Right cardiac atrium (tissue), 5 donors: ENCODE data around the gene SLC2A5. TPM values are rescaled to one million over a fixed set of nuclear protein-coding genes. Genes with fewer than 3 reads are reported as not detected.
A peak's percentile ranks its signal among the peaks of the same experiment; 100 is the strongest.

Experiments used
- ATAC-seq, 2 donors: fragments of 200-7000 bp; cut with Tn5 transposase; one replicate each; pipeline versions ENCODE4 v1.8.0 to v1.9.1; 2020; ENCODE audit warnings: moderate library complexity in 2 of 2, mild to moderate bottlenecking in 1 of 2
- DNase-seq, 3 donors: peaks; one replicate each; pipeline ENCODE4 v3.0.0-alpha.2; 2020
- H3K27ac ChIP-seq: one replicate; pipeline ENCODE4 v1.5.1; 2013; ENCODE audit warnings: mild to moderate bottlenecking, low read length, control low read depth, moderate library complexity
- H3K27me3 ChIP-seq: one replicate; pipeline ENCODE4 v1.6.1; 2013; ENCODE audit not compliant: control insufficient read depth, insufficient read depth
- H3K4me1 ChIP-seq: one replicate; pipeline ENCODE4 v1.6.1; 2013; ENCODE audit warnings: low read length; ENCODE audit not compliant: control insufficient read depth, insufficient read depth
- H3K4me3 ChIP-seq: one replicate; pipeline ENCODE4 v1.5.1; 2013; ENCODE audit warnings: low read length, control low read depth
- H3K9me3 ChIP-seq: one replicate; pipeline ENCODE4 v1.6.1; 2013; ENCODE audit warnings: low read length; ENCODE audit not compliant: control insufficient read depth
- WGBS: extraction: QIAGEN DNeasy Blood & Tissue Kit; methylation state at CpG from one replicate; pipeline ENCODE4 v1.1.7; 2013; 5-methylcytosine and 5-hydroxymethylcytosine counted together
- intact Hi-C, 4 donors: fragments of 100-400 bp; cut with DNase I; formaldehyde crosslinking; loops; one replicate each; pipeline versions ENCODE4 v1.11.0 to v1.14.0; 2022 to 2023
- polyA plus RNA-seq: library from polyadenylated mRNA; stranded (reverse); fragments of 200-250 nt; gene quantifications from one replicate; pipeline ENCODE4 v1.2.3, GENCODE V29; 2013
- total RNA-seq, 4 donors: library from RNA; stranded (reverse); fragmentation: NEBNext Ultra II Directional; extraction: Animal tissue kit (Norgen Biotek cat#: 25700); gene quantifications; one replicate each; pipeline ENCODE4 v1.2.1, GENCODE V29; 2021
- donor health status: healthy with polysubstance abuse.
- donor health status: DM: no; HTN: yes; CAD: no.
- donor health status: DM: no; HTN: no; CAD: no.
- donor health status: DM: no; HTN: yes; CAD: no; lungs with severe emphysema.
- donor health status: DM: yes; HTN: yes; CAD: no.

SLC2A5 gene
- total and polyA plus RNA-seq, 5 donors = 0.93 to 3.6 (median 2.6) TPM

DNA sequence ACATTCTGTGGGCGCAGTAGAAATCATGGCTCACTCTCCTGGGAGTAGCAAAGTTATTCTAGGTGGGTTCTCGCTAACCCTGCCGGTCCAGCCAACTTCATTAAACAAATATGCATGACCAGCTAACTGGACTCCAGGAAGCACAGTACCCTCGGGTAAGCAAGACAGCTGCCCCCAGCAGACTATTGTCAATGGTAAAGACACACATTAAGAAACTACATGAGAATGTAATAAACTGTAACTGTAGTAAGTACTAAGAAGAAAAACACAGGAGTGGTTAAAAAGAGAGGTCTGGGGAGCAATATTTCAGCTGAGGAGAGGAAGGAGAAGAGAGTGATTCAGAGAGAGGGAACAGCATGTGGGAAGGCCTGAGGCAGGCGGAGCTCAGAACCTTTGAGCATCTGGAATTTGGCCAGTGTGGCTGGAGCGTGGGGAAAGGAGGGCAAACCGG lies 7.4 kb downstream of the SLC2A5 start:
- intact Hi-C loops = no loop called here
- H3K4me1 ChIP-seq = no peaks in the 10 kb centered on the region
- no peaks in the 10 kb centered on the region for H3K27me3 ChIP-seq
- WGBS = 81% methylated on average over 7 of the region's 7 CpGs
- H3K4me3 ChIP-seq = no peak overlapping the region
- no peak for ATAC-seq
- H3K27ac ChIP-seq = no peak overlapping the region
- no peak for DNase-seq
- H3K9me3 ChIP-seq = no peaks in the 10 kb centered on the region

- 70% methylated on average over 6 of the region's 6 CpGs for WGBS
- intact Hi-C loops = no loop called here
- DNase-seq = peak in 1 of 3 donors; percentile 52
- no peaks in the 10 kb centered on the region for H3K9me3 ChIP-seq
- no peaks in the 10 kb centered on the region for H3K4me1 ChIP-seq
- no peak for ATAC-seq
- H3K4me3 ChIP-seq = no peak overlapping the region
- no peak overlapping the region for H3K27ac ChIP-seq
- H3K27me3 ChIP-seq = no peaks in the 10 kb centered on the region
Measured at GRCh38 chr1:9061252-9061960, 8.0 kb downstream of the SLC2A5 start.

DNA sequence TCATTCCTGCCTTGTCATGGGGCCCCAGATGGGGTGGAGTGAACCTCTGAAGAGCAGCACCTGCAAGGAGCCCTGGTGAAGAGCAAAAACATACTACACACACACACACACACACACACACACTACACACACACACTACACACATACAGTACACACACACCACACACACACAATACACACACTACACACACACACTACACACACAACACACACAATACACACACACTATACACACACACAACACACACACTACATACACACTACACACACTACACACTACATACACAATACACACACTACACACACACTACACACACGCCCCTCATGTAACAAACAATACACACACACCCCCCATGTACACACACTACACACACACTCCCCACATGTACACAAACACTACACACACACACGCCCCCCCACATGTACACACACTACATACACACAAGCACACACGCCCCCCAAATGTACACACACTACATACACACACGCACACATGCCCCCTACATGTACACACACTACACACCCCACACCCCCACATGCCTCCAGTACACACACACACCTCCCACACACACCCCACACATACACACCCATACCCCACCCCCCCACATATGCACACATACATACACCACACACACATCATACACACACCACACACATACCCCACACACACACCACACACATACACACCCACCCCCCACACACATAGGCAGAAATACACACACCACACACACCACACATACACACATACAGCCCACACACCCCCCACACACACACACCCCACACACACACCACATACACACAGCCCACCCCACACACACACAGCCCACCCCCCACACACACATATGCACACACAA lies 9.3 kb downstream of the SLC2A5 start:
- no peak for DNase-seq
- 90% methylated on average over 4 of the region's 4 CpGs for WGBS
- H3K27me3 ChIP-seq = no peaks in the 10 kb centered on the region
- no peak overlapping the region for H3K27ac ChIP-seq
- no peak overlapping the region for H3K4me3 ChIP-seq
- no peaks in the 10 kb centered on the region for H3K9me3 ChIP-seq
- no peaks in the 10 kb centered on the region for H3K4me1 ChIP-seq
- intact Hi-C loops = no loop called here
- no peak for ATAC-seq

- Histone ChIP-seq H3K4me1 (no peaks in the 10 kb centered on the region), H3K27ac (no peak overlapping the region)
Measured at GRCh38 chr1:9058465-9058864, 11.0 kb downstream of the SLC2A5 start.

DNA sequence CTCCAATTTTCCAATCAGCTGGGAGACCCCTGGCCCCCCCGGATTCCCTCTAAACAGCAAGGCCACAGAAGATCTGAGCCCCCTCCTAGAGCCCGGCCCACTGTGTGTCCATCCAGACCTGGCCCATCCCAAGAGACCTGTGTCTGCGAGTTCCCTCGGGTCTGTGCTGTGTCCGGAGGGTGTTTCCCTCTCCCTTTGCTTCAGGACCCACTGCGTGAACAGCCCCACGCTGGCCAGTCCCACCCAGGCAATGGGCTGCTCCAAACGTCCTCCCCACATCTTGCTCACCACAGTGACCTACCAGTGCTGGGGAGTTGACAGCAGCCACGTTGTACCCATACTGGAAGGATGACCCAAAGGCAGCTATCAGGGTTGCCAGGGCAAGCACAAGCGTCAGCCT lies 11.6 kb downstream of the SLC2A5 start:
- Histone ChIP-seq H3K27ac (no peak overlapping the region), H3K4me3 (no peak overlapping the region), H3K27me3 (no peaks in the 10 kb centered on the region), H3K4me1 (no peaks in the 10 kb centered on the region), H3K9me3 (no peaks in the 10 kb centered on the region)
- ATAC-seq = no peak
- intact Hi-C loops = no loop called here
- DNase-seq = no peak
- WGBS = 81% methylated on average over 10 of the region's 10 CpGs

More at GRCh38 chr1:9058465-9058864, 11.0 kb downstream of the SLC2A5 start:
- intact Hi-C loops = no loop called here
- no peak for ATAC-seq
- Histone ChIP-seq H3K27me3 (no peaks in the 10 kb centered on the region), H3K9me3 (no peaks in the 10 kb centered on the region), H3K4me3 (no peak overlapping the region)
- DNase-seq = no peak
- 52% methylated on average over 2 of the region's 2 CpGs for WGBS

- 92% methylated on average over 6 of the region's 6 CpGs for whole genome bisulfite sequencing
Measured at GRCh38 chr1:9052272-9053049, 17.0 kb downstream of the SLC2A5 start.

DNA sequence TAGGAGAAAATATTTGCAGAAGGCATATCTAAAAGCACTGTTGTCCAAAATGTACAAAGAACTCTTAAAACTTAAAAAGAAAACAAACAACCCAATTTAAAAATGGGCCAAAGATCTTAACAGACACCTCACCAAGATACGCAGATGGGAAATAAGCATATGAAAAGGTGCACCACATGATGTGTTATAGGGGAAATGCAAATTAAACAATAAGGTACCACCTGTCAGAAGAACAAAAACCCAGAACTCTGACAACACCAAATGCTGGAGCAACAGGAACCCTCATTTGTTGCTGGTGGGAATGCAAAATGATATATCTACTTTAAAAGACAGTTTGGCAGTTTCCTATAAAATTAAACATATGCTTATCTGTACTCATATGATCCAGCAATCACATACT lies 18.1 kb downstream of the SLC2A5 start:
- WGBS = 43% methylated on average over 1 of the region's 1 CpG
- no peaks in the 10 kb centered on the region for H3K9me3 ChIP-seq
- DNase-seq (no peak), ATAC-seq (no peak)
- no peak overlapping the region for H3K27ac ChIP-seq
- no peak overlapping the region for H3K4me3 ChIP-seq
- no peaks in the 10 kb centered on the region for H3K27me3 ChIP-seq
- intact Hi-C loops = no loop called here
- no peaks in the 10 kb centered on the region for H3K4me1 ChIP-seq

More at GRCh38 chr1:9052272-9053049, 17.0 kb downstream of the SLC2A5 start:
- Histone ChIP-seq H3K27ac (no peak overlapping the region), H3K9me3 (no peaks in the 10 kb centered on the region), H3K4me3 (no peak overlapping the region), H3K27me3 (no peaks in the 10 kb centered on the region), H3K4me1 (no peaks in the 10 kb centered on the region)
- DNase-seq = no peak
- intact Hi-C loops = no loop called here
- no peak for ATAC-seq

DNA sequence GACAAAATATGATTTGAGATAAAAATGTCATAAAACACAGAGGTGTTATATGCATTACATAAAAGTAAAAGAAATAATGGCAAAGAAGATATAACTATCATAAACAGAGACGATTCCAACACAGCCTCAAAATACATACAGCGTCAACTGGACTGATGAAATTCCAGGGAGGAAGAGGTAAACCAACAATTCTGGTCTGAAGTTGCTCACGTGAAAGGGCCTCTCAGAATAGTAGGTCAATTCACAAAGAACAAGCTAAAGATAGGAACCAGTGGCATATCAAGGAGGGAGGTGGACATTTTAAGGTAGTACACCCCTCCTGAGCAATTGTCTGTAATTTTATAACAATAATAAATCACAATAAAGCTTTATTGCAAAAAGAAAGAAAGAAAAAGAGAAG lies 18.6 kb downstream of the SLC2A5 start:
- ATAC-seq = no peak
- intact Hi-C loops = no loop called here
- Histone ChIP-seq H3K27ac (no peak overlapping the region), H3K4me1 (no peaks in the 10 kb centered on the region), H3K27me3 (no peaks in the 10 kb centered on the region), H3K9me3 (no peaks in the 10 kb centered on the region), H3K4me3 (no peak overlapping the region)
- 48% methylated on average over 3 of the region's 3 CpGs for WGBS
- no peak for DNase-seq

DNA sequence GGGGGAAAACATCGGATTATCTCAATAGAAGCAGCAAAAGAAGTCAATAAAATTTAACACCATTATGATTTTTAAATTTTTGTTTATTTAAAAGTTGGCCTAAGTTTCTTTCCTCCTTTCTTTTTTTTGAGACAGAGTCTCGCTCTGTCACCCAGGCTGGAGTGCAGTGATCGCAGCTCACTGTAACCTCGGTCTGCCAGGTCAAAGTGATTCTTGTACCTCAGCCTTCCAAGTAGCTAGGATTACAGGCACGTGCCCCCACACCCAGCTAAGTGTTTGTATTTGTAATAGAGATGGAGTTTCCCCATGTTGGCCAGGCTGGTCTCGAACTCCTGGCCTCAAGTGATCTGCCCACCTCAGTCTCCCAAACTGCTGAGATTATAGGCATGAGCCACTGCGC lies 20.9 kb downstream of the SLC2A5 start:
- no peak for ATAC-seq
- H3K27ac ChIP-seq = no peak overlapping the region
- DNase-seq = no peak
- 89% methylated on average over 7 of the region's 7 CpGs for WGBS
- intact Hi-C loops = no loop called here
- H3K4me3 ChIP-seq = no peak overlapping the region
- H3K27me3 ChIP-seq = no peaks in the 10 kb centered on the region
- no peaks in the 10 kb centered on the region for H3K4me1 ChIP-seq
- no peaks in the 10 kb centered on the region for H3K9me3 ChIP-seq

- DNase-seq (no peak), ATAC-seq (no peak)
- H3K4me3 ChIP-seq = no peak overlapping the region
- H3K27ac ChIP-seq = no peak overlapping the region
- no peaks in the 10 kb centered on the region for H3K27me3 ChIP-seq
- intact Hi-C loops = no loop called here
- H3K4me1 ChIP-seq = no peaks in the 10 kb centered on the region
- 69% methylated on average over 2 of the region's 2 CpGs for WGBS
- H3K9me3 ChIP-seq = no peaks in the 10 kb centered on the region
Measured at GRCh38 chr1:9047019-9047418, 22.4 kb downstream of the SLC2A5 start.
